Activated CD4-positive, CD25-positive, alpha-beta regulatory T cell treated with anti-CD3 and anti-CD28 coated beads, Interleukin-2, amount 50 U/mL, for 16 hours (primary cell): ENCODE measurements around the gene PSTPIP2.
"Not testable (repeated sequence)": the region's sequence is repeated elsewhere in the genome, so short reads cannot be mapped to it uniquely, and the experiment has no call there.

Experiments
- DNase-seq: peaks from one replicate; pipeline ENCODE4 v3.0.0-alpha.2; 2020; ENCODE audit warnings: low read depth, low spot score

The PSTPIP2 gene

GRCh38 chr18:46070232-46070631, 1.8 kb downstream of the PSTPIP2 start:
- DNase-seq: no peak

- no peak for DNase-seq
Measured at GRCh38 chr18:46069524-46069923, 2.5 kb downstream of the PSTPIP2 start.

GRCh38 chr18:46068763-46069162, 3.3 kb downstream of the PSTPIP2 start:
- no peak for DNase-seq

- DNase-seq: no peak
Measured at GRCh38 chr18:46067438-46068007, 4.5 kb downstream of the PSTPIP2 start.

GRCh38 chr18:46062781-46063180, 9.3 kb downstream of the PSTPIP2 start:
- DNase-seq: no peak

GRCh38 chr18:46061796-46062195, 10.3 kb downstream of the PSTPIP2 start:
- no peak for DNase-seq

GRCh38 chr18:46061387-46061786, 10.7 kb downstream of the PSTPIP2 start:
- no peak for DNase-seq

- no peak for DNase-seq
Measured at GRCh38 chr18:46060359-46060841, 11.7 kb downstream of the PSTPIP2 start.

- DNase-seq: no peak
Measured at GRCh38 chr18:46055838-46056230, 16.2 kb downstream of the PSTPIP2 start.

- no peak for DNase-seq
Measured at GRCh38 chr18:46054956-46055837, 16.9 kb downstream of the PSTPIP2 start.

GRCh38 chr18:46053368-46054095, 18.5 kb downstream of the PSTPIP2 start:
- no peak for DNase-seq

GRCh38 chr18:46051731-46052461, 20.2 kb downstream of the PSTPIP2 start:
- DNase-seq: no peak

- no peak for DNase-seq
Measured at GRCh38 chr18:46050268-46050667, 21.8 kb downstream of the PSTPIP2 start.

- no peak for DNase-seq
Measured at GRCh38 chr18:46048641-46049040, 23.4 kb downstream of the PSTPIP2 start.

- not testable (repeated sequence) for DNase-seq
Measured at GRCh38 chr18:46047369-46047768, 24.7 kb downstream of the PSTPIP2 start.

- no peak for DNase-seq
Measured at GRCh38 chr18:46046688-46047087, 25.4 kb downstream of the PSTPIP2 start.

GRCh38 chr18:46046126-46046525, 25.9 kb downstream of the PSTPIP2 start:
- DNase-seq: no peak

GRCh38 chr18:46042571-46043123, 29.4 kb downstream of the PSTPIP2 start:
- DNase-seq: no peak

- no peak for DNase-seq
Measured at GRCh38 chr18:46040747-46041104, 31.3 kb downstream of the PSTPIP2 start.

- DNase-seq: no peak
Measured at GRCh38 chr18:46040033-46040746, 31.9 kb downstream of the PSTPIP2 start.
